Measurements from ENCODE around the gene FADD.

Gene FADD

GRCh38 chr11:70187771-70188170 is 15.3 kb upstream of the FADD start:
- TF ChIP-seq CTCF (conservative IDR thresholded peaks at IDR 0.05; ENCODE audit: low read depth, low read length): no peak
- DNase-seq (ENCODE audit: low read depth): no peak
- no peak overlapping the region for H3K4me3 ChIP-seq (ENCODE audit: low read length)

- TF ChIP-seq CTCF (conservative IDR thresholded peaks at IDR 0.05; ENCODE audit: low read depth, low read length): no peak
- no peak for DNase-seq (ENCODE audit: low read depth)
- H3K4me3 ChIP-seq (ENCODE audit: low read length): no peak overlapping the region
These were observed 13.5 kb upstream of the FADD start for GRCh38 chr11:70189622-70190021.

GRCh38 chr11:70191495-70192140 is 11.5 kb upstream of the FADD start:
- H3K4me3 ChIP-seq (ENCODE audit: low read length): no peak overlapping the region
- TF ChIP-seq CTCF (conservative IDR thresholded peaks at IDR 0.05; ENCODE audit: low read depth, low read length): peak; percentile 91
- DNase-seq (ENCODE audit: low read depth): no peak

- DNase-seq (ENCODE audit: low read depth): no peak
- H3K4me3 ChIP-seq (ENCODE audit: low read length): no peak overlapping the region
- TF ChIP-seq CTCF (conservative IDR thresholded peaks at IDR 0.05; ENCODE audit: low read depth, low read length): no peak
These were observed 10.3 kb upstream of the FADD start for GRCh38 chr11:70192666-70193410.

- H3K4me3 ChIP-seq (ENCODE audit: low read length): no peak overlapping the region
- no peak for DNase-seq (ENCODE audit: low read depth)
- no peak for TF ChIP-seq CTCF (conservative IDR thresholded peaks at IDR 0.05; ENCODE audit: low read depth, low read length)
These were observed 9.4 kb upstream of the FADD start for GRCh38 chr11:70193411-70194292.

- DNase-seq (ENCODE audit: low read depth): no peak
- no peak for TF ChIP-seq CTCF (conservative IDR thresholded peaks at IDR 0.05; ENCODE audit: low read depth, low read length)
- no peak overlapping the region for H3K4me3 ChIP-seq (ENCODE audit: low read length)
These were observed 8.0 kb upstream of the FADD start for GRCh38 chr11:70194792-70195791.
